ENCODE results near the gene DHX57.
"Not testable (repeated sequence)": the region's sequence is repeated elsewhere in the genome, so short reads cannot be mapped to it uniquely, and the experiment has no call there.

The DHX57 gene

GRCh38 chr2:38771632-38772031 is 104.1 kb downstream of the DHX57 start:
- TF ChIP-seq CTCF (IDR thresholded peaks at IDR 0.05; ENCODE audit: extremely low read depth, insufficient read depth, missing control alignments), result no peak
- in situ Hi-C loops (cut with MboI; ENCODE audit: low pct_unique_long_range_greater_than_20kb, low sequenced_read_pairs, unreplicated experiment), result no loop called here
- no peak for DNase-seq (ENCODE audit: low spot score)

- no peak for DNase-seq (ENCODE audit: low spot score)
- in situ Hi-C loops (cut with MboI; ENCODE audit: low pct_unique_long_range_greater_than_20kb, low sequenced_read_pairs, unreplicated experiment), result no loop called here
- no peak for TF ChIP-seq CTCF (IDR thresholded peaks at IDR 0.05; ENCODE audit: extremely low read depth, insufficient read depth, missing control alignments)
Measured at GRCh38 chr2:38765551-38765950, 110.2 kb downstream of the DHX57 start.

GRCh38 chr2:38765149-38765548 is 110.6 kb downstream of the DHX57 start:
- DNase-seq (ENCODE audit: low spot score), result no peak
- no peak for TF ChIP-seq CTCF (IDR thresholded peaks at IDR 0.05; ENCODE audit: extremely low read depth, insufficient read depth, missing control alignments)
- in situ Hi-C loops (cut with MboI; ENCODE audit: low pct_unique_long_range_greater_than_20kb, low sequenced_read_pairs, unreplicated experiment), result no loop called here

- in situ Hi-C loops (cut with MboI; ENCODE audit: low pct_unique_long_range_greater_than_20kb, low sequenced_read_pairs, unreplicated experiment), result no loop called here
- TF ChIP-seq CTCF (IDR thresholded peaks at IDR 0.05; ENCODE audit: extremely low read depth, insufficient read depth, missing control alignments), result no peak
- DNase-seq (ENCODE audit: low spot score), result no peak
Measured at GRCh38 chr2:38763728-38764127, 112.0 kb downstream of the DHX57 start.

GRCh38 chr2:38763228-38763627 is 112.5 kb downstream of the DHX57 start:
- peak; percentile 47 for DNase-seq (ENCODE audit: low spot score)
- no peak for TF ChIP-seq CTCF (IDR thresholded peaks at IDR 0.05; ENCODE audit: extremely low read depth, insufficient read depth, missing control alignments)
- in situ Hi-C loops (cut with MboI; ENCODE audit: low pct_unique_long_range_greater_than_20kb, low sequenced_read_pairs, unreplicated experiment), result no loop called here

GRCh38 chr2:38755891-38756290 is 119.8 kb downstream of the DHX57 start:
- DNase-seq (ENCODE audit: low spot score); in situ Hi-C loops (cut with MboI; ENCODE audit: low pct_unique_long_range_greater_than_20kb, low sequenced_read_pairs, unreplicated experiment): not testable (repeated sequence)

- DNase-seq (ENCODE audit: low spot score), result no peak
- no peak for TF ChIP-seq CTCF (IDR thresholded peaks at IDR 0.05; ENCODE audit: extremely low read depth, insufficient read depth, missing control alignments)
- in situ Hi-C loops (cut with MboI; ENCODE audit: low pct_unique_long_range_greater_than_20kb, low sequenced_read_pairs, unreplicated experiment), result no loop called here
Measured at GRCh38 chr2:38754506-38754905, 121.2 kb downstream of the DHX57 start.

All from GM13977 (cell line).